IMR-90 (cell line): Measurements from ENCODE around the gene NCAM1. TPM values are rescaled to one million over a fixed set of nuclear protein-coding genes. Genes with fewer than 3 reads are reported as not detected.

Source experiments
- ATAC-seq: fragments of 200-7000 bp; cut with Tn5 transposase; 2 replicates; pipeline ENCODE4 v1.9.1; 2020; ENCODE audit warnings: low read depth, mild to moderate bottlenecking, moderate library complexity
- BruUV-seq: library from RNA; stranded (reverse); fragments of 400-500 nt; replicated peaks from 2 replicates; lab custom pipeline; 2021; lab: Mats Ljungman, UMichigan
- CTCF ChIA-PET: fragments of 300-600 bp; formaldehyde crosslinking; extraction: SDS; loops from one replicate; lab custom pipeline; 2021; ENCODE audit warnings: antibody characterized with exemption; lab: Yijun Ruan, JAX
- POLR2A ChIA-PET: fragments of 300-600 bp; sonication (Branson Sonifier 250); formaldehyde crosslinking; loops from one replicate; lab custom pipeline; 2022; ENCODE audit warnings: antibody characterized with exemption; ENCODE audit not compliant: unreplicated experiment; lab: Charles Lee
- DNase-seq: peaks from one replicate; pipeline ENCODE4 v3.0.0; 2013
- H2AFZ ChIP-seq: replicated peaks from 2 replicates; pipeline ENCODE3; 2013; ENCODE audit warnings: low read length, mild to moderate bottlenecking; ENCODE audit not compliant: poor library complexity
- H2AK5ac ChIP-seq: 2 replicates; pipeline ENCODE4 v1.6.1; 2013; ENCODE audit warnings: low read depth, low read length, inconsistent platforms
- H2AK9ac ChIP-seq: replicated peaks from 2 replicates; pipeline ENCODE3; 2013; ENCODE audit warnings: mild to moderate bottlenecking, low read depth, low read length, moderate library complexity; ENCODE audit not compliant: poor library complexity
- H2BK120ac ChIP-seq: 2 replicates; pipeline ENCODE4 v1.6.1; 2013; ENCODE audit warnings: low read depth, low read length, inconsistent platforms
- H2BK15ac ChIP-seq: 3 replicates; pipeline ENCODE4 v1.6.1; 2013; ENCODE audit warnings: low read depth, low read length, inconsistent platforms
- H2BK20ac ChIP-seq: 2 replicates; pipeline ENCODE4 v1.6.1; 2013; ENCODE audit warnings: low read depth, mild to moderate bottlenecking, inconsistent platforms, low read length, moderate library complexity
- H2BK5ac ChIP-seq: 2 replicates; pipeline ENCODE4 v1.6.1; 2013; ENCODE audit warnings: mild to moderate bottlenecking, low read depth, low read length, inconsistent platforms; ENCODE audit not compliant: poor library complexity, severe bottlenecking
- H3K14ac ChIP-seq: replicated peaks from 2 replicates; pipeline ENCODE4 v1.6.1; 2013; ENCODE audit warnings: low read depth, low read length, inconsistent platforms
- H3K18ac ChIP-seq: 2 replicates; pipeline ENCODE4 v1.6.1; 2013; ENCODE audit warnings: low read depth, low read length, control low read depth
- H3K23ac ChIP-seq: 2 replicates; pipeline ENCODE4 v1.6.1; 2013; ENCODE audit warnings: low read depth, low read length, inconsistent platforms
- H3K27ac ChIP-seq: 2 replicates; pipeline ENCODE4 v1.5.1; 2013; ENCODE audit warnings: mild to moderate bottlenecking, control low read depth, low read length; ENCODE audit not compliant: insufficient read depth
- H3K27me3 ChIP-seq: 2 replicates; pipeline ENCODE4 v1.6.1; 2013; ENCODE audit warnings: low read length; ENCODE audit not compliant: control insufficient read depth, insufficient read depth
- H3K36me3 ChIP-seq: 2 replicates; pipeline ENCODE4 v1.6.1; 2013; ENCODE audit warnings: low read length, mixed read lengths; ENCODE audit not compliant: control insufficient read depth, insufficient read depth
- H3K4ac ChIP-seq: 2 replicates; pipeline ENCODE4 v1.6.1; 2013; ENCODE audit warnings: low read depth, low read length, inconsistent platforms
- H3K4me1 ChIP-seq: 2 replicates; pipeline ENCODE4 v1.6.1; 2013; ENCODE audit warnings: low read length, mixed read lengths; ENCODE audit not compliant: control insufficient read depth, insufficient read depth
- H3K4me2 ChIP-seq: 2 replicates; pipeline ENCODE4 v1.6.1; 2013; ENCODE audit warnings: low read depth, mild to moderate bottlenecking, control low read depth, low read length, moderate library complexity
- H3K4me3 ChIP-seq: 2 replicates; pipeline ENCODE4 v1.5.1; 2013; ENCODE audit warnings: low read depth, mild to moderate bottlenecking, control low read depth, low read length, moderate library complexity; ENCODE audit not compliant: insufficient read depth
- H3K56ac ChIP-seq: 2 replicates; pipeline ENCODE4 v1.6.1; 2013; ENCODE audit warnings: low read length, inconsistent platforms; ENCODE audit not compliant: insufficient read depth; ENCODE audit errors: extremely low read depth
- H3K79me1 ChIP-seq, 2 experiments: 2 replicates each; pipeline ENCODE4 v1.6.1; 2013; ENCODE audit warnings: low read length in 2 of 2, inconsistent platforms in 1 of 2, low read depth in 1 of 2
- H3K9ac ChIP-seq: 2 replicates; pipeline ENCODE4 v1.6.1; 2013; ENCODE audit warnings: low read depth, low read length, control low read depth
- H3K9me1 ChIP-seq: 2 replicates; pipeline ENCODE4 v1.6.1; 2013; ENCODE audit warnings: low read length, inconsistent platforms; ENCODE audit not compliant: insufficient read depth
- H3K9me3 ChIP-seq: 2 replicates; pipeline ENCODE4 v1.6.1; 2013; ENCODE audit warnings: low read length; ENCODE audit not compliant: control insufficient read depth, insufficient read depth
- H4K20me1 ChIP-seq: 2 replicates; pipeline ENCODE4 v1.6.1; 2013; ENCODE audit warnings: low read length, inconsistent platforms; ENCODE audit not compliant: insufficient read depth
- H4K5ac ChIP-seq: 2 replicates; pipeline ENCODE4 v1.6.1; 2013; ENCODE audit warnings: mild to moderate bottlenecking, low read depth, low read length, control low read depth
- H4K8ac ChIP-seq, 2 experiments: 2 replicates each; pipeline ENCODE4 v1.6.1; 2013; ENCODE audit warnings: low read depth in 2 of 2, low read length in 2 of 2, control low read depth in 1 of 2, inconsistent platforms in 1 of 2
- H4K91ac ChIP-seq: 2 replicates; pipeline ENCODE4 v1.6.1; 2013; ENCODE audit warnings: low read depth, low read length, inconsistent platforms; ENCODE audit not compliant: insufficient read depth
- BHLHE40 ChIP-seq: fragments of 150-350 bp; IDR thresholded peaks from 2 replicates; pipeline ENCODE4 v1.6.1; 2016; ENCODE audit warnings: mild to moderate bottlenecking, low read depth, low read length
- RAD21 ChIP-seq: IDR thresholded peaks from 2 replicates; pipeline ENCODE4 v1.6.1; 2012; ENCODE audit warnings: low read length, improper control_type of control experiment
- SMC3 ChIP-seq: fragments of 150-350 bp; IDR thresholded peaks from 2 replicates; pipeline ENCODE4 v1.6.1; 2016; ENCODE audit warnings: low read depth, mild to moderate bottlenecking, antibody characterized with exemption, low read length, moderate library complexity
- USF2 ChIP-seq: fragments of 150-350 bp; IDR thresholded peaks from 2 replicates; pipeline ENCODE4 v1.6.1; 2017; ENCODE audit warnings: mild to moderate bottlenecking, antibody characterized with exemption, low read length, low read depth
- WGBS, 2 experiments: methylation state at CpG; one replicate each; pipeline versions ENCODE4 v1.1.5 to v1.1.7; 2013; ENCODE audit warnings: missing lambda C conversion rate in 2 of 2; ENCODE audit not compliant: insufficient read length in 1 of 2; ENCODE audit errors: extremely low coverage in 2 of 2; 5-methylcytosine and 5-hydroxymethylcytosine counted together
- dilution Hi-C: fragments of 300-500 bp; cut with HindIII; formaldehyde crosslinking; loops from one replicate; pipeline ENCODE4 v1.14.3; 2018; ENCODE audit warnings: low sequenced_read_pairs; ENCODE audit not compliant: unreplicated experiment
- in situ Hi-C: fragments of 300-500 bp; cut with MboI; formaldehyde crosslinking; loops from 3 replicates; pipeline ENCODE4 v1.14.3; 2019; ENCODE audit warnings: low sequenced_read_pairs, inconsistent platforms, mixed read lengths
- intact Hi-C: fragments of 100-400 bp; cut with micrococcal nuclease; formaldehyde crosslinking; loops from 2 replicates; pipeline ENCODE4 v1.10.0; 2022
- polyA plus RNA-seq, 3 experiments: library from polyadenylated mRNA; depleted of rRNA; stranded (reverse); fragments of >200 nt; gene quantifications; 2 replicates each; pipeline ENCODE4 v1.2.3, GENCODE V29; 2012; ENCODE audit warnings: low replicate concordance in 1 of 3
- total RNA-seq: library from RNA; depleted of rRNA; stranded (reverse); fragments of >200 nt; gene quantifications from 2 replicates; pipeline ENCODE4 v1.2.3, GENCODE V29; 2012

NCAM1 gene
- total and polyA plus RNA-seq, 2 of the 4 experiments (the other 2 are of a cell fraction): 0.09 to 0.18 TPM

GRCh38 chr11:113308601-113309000 lies 347.4 kb downstream of the NCAM1 start:
- H2BK5ac ChIP-seq: no peak overlapping the region
- H2AFZ ChIP-seq: no peak overlapping the region
- H3K9ac ChIP-seq: no peak overlapping the region
- no peak for ATAC-seq
- no peak overlapping the region for H2BK120ac ChIP-seq
- TF ChIP-seq SMC3: no peak
- no peak for TF ChIP-seq RAD21
- no peak for TF ChIP-seq USF2
- TF ChIP-seq BHLHE40: no peak
- no peak overlapping the region for H3K4me3 ChIP-seq
- CTCF ChIA-PET: interaction anchor here (1.0 kb wide), 1 partner anchor 422 kb away, joined by 3 read pairs; no protein-coding TSS in a partner anchor
- intact Hi-C loops (loop anchor here (5.0 kb wide), 1 partner anchor 954 kb away; no protein-coding TSS in a partner anchor), in situ Hi-C loops (loop anchor here (5.0 kb wide), 1 partner anchor 224 kb away; no protein-coding TSS in a partner anchor), dilution Hi-C loops (no loop called here)
- peaks cover 3% of the 10 kb centered on the region; the same call in 1 of the 2 replicates for H3K27me3 ChIP-seq
- no peaks in the 10 kb centered on the region for H3K36me3 ChIP-seq
- H2AK9ac ChIP-seq: no peak overlapping the region
- 67% methylated on average over 1 of the region's 2 CpGs; no CpG with 5 or more reads in 1 of the 2 experiments for WGBS, 2 experiments
- H2BK15ac ChIP-seq: no peak overlapping the region
- H2BK20ac ChIP-seq: no peak overlapping the region
- H3K23ac ChIP-seq: no peak overlapping the region
- no peak overlapping the region for H3K18ac ChIP-seq
- no TSS peak for BruUV-seq
- H4K91ac ChIP-seq: no peak overlapping the region
- H3K9me1 ChIP-seq: no peaks in the 10 kb centered on the region
- H3K14ac ChIP-seq: no peak overlapping the region
- no peaks in the 10 kb centered on the region for H3K9me3 ChIP-seq
- H2AK5ac ChIP-seq: no peak overlapping the region
- POLR2A ChIA-PET: no interaction called here
- no peak overlapping the region for H3K56ac ChIP-seq
- H3K4ac ChIP-seq: no peak overlapping the region
- no peaks in the 10 kb centered on the region; the same call in 1 of the 2 replicates for H3K4me1 ChIP-seq
- H4K20me1 ChIP-seq: no peaks in the 10 kb centered on the region
- H4K8ac ChIP-seq: no peak overlapping the region
- no peak overlapping the region for H3K27ac ChIP-seq
- H3K4me2 ChIP-seq: no peak overlapping the region
- no peak for DNase-seq
- H3K79me1 ChIP-seq: no peaks in the 10 kb centered on the region
- H4K5ac ChIP-seq: no peak overlapping the region
